Stimulated activated CD4-positive, alpha-beta T cell treated with anti-CD3 and anti-CD28 coated beads, Interleukin-4, amount 100 ng/mL, for 1 hour (primary cell): Measurements from ENCODE around the gene TMCC3.
A peak's percentile ranks its signal among the peaks of the same experiment; 100 is the strongest.

Source experiments
- DNase-seq: peaks from one replicate; pipeline ENCODE4 v3.0.0-alpha.2; 2020

Gene TMCC3

DNA sequence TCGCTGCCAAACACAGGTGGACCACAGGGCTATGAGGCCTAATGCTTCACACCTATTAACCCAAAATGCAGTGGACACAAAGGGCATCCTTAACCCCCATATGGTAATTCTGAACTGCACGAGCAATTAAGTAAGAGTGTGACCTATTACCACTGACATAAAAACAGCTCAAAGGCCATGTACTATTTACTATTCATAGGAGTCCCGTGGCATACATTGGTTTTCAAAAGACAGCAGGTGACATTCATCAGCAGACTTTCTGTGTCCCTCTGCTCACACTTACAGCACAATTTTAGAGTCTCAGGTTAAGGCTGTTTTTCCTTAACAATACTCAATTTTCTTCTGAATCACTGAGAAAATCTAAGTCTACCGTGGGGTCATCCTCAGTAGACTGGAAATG, 23.1 kb upstream of the TMCC3 start:
- DNase-seq = no peak

DNA sequence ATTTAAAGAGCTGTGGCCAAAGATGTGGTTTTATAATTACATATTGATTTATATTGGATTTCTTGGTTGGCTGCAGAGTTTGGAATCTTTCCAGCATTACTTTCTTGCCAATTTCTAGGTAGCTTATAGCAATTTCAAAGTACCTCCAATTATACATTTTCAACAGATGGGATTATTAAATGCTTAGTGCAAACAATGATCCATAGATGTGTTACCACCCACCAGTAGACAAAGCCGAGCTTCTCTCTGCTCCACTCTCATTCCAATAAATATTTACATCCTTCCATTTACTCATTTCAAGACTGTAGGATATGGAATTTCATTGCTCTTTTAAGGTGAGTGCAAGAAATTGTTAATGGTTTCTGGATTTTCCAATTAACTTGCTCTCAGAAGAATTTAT, 21.6 kb upstream of the TMCC3 start:
- DNase-seq = no peak

DNA sequence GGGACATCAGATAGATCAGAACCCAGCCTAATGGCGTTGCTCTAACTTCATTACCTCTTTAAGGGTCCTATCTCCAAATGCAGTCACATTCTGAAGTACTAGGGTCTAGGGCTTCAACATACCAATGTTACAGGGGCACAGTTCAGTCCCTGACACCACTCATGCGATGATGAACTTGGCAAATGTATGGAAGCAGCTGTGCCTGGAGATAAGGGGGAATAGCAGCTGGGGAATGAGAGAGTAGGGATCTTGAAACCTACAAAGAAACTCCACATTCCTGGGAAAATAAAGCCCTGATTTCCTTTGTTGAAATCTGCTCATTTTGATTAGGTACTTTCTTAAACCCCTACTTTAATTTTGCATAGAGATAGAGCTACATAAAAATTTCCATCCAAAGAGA, 20.5 kb upstream of the TMCC3 start:
- no peak for DNase-seq

DNA sequence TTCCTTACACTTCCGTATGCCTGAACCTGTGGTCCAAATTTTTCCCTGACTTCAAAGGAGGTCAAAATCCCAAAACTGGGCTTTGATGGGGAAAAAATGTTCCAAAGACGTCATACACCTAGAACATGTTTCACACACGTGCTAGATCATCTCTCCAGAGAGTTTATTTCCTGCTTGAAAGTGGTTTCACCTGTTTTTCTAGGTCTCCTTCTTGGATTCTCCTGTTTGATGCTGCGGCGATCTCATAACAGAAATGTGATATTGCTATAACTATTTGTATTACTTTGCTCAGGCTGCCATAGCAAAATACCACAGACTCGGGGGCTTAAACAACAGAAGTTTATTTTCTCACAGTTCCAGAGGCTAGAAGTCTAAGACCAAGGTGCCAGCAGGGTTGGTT, 19.7 kb upstream of the TMCC3 start:
- no peak for DNase-seq

DNA sequence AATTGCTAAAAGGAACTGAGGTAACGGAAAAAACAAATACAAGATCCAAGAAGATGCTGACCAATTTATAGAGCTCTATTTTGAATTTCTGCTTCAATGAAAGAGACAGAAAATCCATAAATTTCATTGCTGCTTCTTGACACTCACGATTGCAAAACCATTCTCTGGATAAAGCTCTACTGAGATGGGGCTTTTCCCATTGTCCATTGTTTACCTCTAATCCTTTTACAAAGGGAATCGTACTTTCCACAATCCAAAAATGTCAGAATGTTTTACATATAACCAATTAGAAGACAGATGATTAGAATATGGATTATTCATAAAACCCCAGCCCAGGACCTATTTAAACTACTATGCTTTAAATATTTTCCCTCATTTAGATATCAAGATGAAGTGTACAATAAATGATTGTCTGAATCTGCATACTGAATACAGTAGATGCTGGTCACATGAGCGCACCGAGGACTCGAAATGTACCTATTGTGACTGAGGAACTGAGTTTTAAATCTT, 16.7 kb upstream of the TMCC3 start:
- DNase-seq = no peak

DNA sequence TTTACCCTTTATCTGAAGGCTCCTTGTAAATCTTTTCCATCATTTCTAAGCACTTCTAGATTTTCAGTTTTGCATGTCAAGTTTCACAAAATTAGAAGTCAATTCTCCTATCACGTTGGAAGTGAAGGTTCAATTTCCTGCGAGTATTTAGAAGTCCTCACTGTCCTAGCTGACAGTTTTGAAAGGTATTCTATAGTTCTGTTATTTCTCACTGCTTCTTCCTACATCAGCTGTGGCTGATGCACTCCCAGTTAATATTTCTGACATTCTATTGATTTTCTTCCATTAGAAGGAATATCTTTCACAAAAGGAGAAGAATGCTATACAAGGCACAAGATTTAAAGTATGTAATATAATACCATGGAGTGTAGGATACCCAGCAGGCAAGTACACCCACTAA, 15.8 kb upstream of the TMCC3 start:
- DNase-seq = no peak

DNA sequence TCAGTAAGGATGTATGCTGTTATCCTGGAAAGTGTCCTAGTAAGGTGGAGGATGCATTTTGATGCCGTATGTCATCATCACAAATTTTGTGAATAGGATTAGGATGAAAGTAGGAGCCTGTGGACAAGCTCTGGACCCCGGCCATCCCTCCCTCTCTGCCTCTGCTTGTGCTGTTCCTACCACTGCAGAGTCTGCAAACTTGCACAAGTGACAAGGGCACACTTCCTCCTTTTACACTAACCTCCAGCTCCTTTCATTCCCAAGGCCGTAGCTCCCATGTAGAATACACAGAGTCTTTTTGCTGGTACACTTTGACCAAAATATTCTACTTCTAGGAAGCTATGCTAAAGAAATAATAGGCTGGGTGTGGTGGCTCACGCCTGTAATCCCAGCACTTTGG, 13.3 kb upstream of the TMCC3 start:
- DNase-seq = no peak

DNA sequence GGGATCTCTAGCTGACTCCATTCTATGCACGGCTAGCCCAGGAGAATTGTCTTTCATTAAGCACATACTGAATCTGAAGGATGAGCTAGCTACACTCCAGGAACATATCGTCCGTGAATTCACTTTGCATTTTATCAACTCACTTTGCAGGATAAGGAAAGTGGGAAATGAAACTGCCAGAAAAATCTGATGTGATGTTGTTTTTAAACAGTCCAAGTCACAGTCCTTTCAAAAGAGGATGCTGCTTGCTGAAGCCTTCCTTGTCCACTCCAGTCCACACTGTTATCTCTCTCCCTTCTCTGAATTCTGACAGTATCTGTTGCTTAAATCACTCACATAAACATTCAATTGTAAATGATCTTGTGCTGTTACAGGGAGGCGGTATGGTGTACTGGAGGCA, 12.7 kb upstream of the TMCC3 start:
- no peak for DNase-seq

DNA sequence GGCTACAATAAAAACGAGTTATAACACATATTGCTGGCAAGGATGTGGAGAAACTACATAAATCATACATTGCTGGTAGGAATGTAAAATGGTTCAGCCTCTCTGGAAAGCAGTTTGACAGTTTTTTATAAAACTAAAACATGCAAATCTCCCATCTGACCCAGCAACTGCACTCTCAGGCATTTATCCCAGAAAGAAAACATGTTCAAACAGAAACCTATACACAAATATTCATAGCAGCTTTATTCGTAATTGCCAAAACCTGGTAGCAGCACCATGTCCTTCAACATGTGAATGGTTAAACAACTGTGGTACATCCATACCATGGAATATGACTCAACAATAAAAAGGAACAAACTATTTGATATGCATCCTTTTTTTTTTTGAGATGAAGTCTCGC, 10.1 kb upstream of the TMCC3 start:
- DNase-seq = no peak

DNA sequence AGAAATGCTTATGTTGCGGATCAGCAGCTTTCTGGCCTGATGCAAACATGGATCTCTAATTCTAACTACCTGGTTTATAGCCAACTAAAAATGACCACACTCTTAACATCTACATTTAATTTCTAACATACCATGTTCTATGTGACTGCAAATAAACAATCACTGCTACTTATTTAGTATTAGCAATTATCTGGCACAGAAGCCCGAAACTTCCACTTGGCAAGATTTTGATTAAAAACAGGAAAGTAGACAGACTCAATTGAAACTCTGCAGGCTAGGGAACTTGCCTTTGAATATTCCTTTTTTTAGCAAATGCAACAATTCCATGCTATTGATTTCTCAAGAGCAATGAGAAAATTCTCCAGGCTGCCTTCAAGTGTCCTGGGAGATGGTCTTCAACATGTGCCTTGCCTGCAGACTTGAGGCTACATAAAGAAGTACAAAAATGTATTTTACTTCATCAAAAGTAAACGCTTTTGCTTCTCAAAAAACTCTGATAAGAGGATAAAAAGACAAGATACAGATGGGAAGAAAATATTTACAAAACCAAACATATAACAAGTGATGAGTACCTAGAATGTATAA, 9.1 kb upstream of the TMCC3 start:
- no peak for DNase-seq

DNA sequence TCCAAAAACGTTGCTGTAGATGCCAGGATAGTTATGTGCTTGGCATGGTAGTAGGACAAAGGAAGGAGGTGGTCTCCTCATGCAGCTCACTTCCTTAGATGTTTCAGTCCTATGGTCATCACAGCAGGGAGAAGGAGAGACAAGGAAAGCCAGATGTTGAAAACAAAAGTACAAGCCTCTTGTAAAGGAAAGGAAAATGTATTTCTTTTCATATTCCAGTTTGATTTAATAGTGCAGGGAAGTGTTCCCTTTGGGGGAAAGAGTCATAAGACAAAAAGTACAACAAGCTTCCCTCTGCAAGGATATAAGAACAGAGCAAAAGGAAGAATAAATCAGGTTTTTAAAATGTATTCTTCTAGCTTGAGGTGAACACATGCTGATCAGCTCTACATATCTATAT, 8.6 kb upstream of the TMCC3 start:
- no peak for DNase-seq

DNA sequence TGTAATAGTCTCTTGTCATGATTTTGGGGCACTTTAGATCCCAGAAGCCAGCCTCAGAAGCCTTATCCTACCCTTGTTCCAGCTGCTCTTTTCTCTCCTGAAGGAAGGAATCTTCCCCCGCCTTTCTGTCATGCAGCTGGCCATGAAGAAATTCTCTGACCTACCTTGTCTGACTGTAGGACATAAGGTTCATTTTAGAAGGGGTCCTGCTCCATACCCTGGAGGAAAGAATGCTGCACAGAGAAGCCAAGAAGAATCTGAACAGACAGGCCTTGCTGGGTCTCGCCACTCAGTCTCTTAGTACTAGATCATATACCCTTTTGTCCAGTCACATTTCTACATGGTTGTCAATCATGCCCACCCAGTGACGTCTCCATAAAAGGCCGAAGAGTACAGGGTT, 6.2 kb upstream of the TMCC3 start:
- DNase-seq = no peak

DNA sequence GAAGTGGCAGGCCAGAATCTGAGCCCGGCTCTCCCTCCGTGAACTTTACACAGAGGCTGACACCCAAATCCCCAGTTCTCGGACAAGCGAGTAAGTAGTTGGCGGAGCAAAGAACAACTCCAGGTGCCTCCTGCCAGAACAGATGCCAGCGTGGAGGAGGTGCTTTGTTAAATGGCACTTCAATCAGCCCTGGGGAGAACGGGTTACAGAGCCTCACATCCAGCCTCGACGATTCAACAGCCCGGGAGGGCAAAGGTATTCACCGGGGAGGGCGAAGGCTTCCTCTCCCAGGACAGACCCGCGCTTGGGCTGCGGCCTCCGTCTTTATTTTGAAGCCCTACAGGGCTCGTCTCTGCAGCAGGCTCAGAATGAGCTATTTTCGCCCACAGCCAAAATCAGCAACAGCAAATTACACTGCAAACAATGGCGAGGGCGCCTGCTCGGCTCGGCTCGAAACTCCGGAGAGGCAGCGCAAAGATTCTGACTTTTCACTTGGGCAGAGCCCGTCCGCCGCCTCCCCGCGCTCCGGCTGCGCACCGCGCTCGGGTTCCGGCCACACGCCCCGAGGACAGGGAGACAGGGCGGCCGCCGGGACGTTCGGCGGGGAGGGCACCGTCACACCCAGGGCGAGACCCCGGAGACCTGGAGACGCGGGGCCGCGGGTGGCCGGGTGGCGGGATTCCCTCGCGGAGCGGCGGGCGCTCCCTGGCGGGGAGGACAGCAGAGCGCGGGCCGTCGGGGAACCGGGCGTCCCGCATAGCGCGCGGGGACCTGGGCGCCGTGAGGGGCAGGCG, 811 bp downstream of the TMCC3 start:
- peak; percentile 35 for DNase-seq

DNA sequence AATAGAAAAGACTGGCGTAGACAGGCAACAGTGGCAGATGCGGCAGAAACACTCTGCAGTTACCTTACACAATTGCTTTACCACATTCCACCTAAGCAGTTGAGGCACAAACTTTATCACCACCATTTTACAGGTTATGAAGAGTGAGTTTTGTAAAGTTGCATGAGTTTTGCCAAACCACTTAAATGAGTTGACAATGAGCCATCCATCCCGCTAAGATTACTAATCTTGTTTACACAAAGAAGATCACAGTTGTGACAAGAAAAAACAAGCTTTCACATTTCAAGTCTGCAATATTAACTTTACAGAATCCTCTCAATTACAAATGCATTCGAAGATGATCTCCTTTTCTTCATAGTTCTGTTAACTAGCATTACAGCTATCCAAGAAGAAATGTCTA, 1.8 kb downstream of the TMCC3 start:
- DNase-seq = no peak

DNA sequence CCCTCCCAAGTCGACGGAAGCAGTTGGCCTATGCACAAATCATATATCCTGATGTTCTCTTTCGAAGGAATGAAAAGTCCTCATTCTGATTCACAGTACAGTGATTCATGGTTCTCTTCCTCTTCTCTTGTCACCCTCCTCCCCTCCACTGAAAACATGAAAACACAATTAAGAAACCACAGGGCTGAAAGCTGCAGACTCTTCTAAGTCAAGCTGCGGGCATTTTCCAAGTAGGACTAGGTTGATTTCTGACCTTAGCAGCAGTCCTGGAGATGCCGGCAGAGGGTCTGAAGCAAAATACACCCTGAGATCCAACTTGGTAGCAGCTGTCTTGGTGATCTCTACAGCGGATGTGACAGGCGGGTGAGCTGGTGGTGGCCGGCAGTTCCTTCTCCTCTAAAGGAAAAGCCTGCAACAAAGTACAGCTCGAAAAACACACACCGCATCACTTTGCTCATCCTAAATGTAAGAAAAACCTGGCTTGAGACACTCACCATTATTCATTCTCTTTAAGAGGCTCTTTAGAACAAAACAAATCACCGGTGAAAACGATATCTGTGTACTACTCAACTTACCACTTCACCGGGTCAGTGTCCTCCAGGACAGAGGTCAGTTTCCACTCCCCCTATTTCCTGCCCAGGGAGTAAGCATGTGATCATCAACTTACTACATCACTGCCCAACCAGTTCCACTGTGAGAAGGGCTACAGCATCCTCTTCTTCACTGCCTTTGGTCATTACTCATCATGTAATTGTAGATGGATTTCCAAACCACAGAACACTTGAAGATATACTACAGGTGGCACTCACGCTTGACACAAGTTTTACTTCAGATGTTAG, 6.0 kb downstream of the TMCC3 start:
- no peak for DNase-seq

DNA sequence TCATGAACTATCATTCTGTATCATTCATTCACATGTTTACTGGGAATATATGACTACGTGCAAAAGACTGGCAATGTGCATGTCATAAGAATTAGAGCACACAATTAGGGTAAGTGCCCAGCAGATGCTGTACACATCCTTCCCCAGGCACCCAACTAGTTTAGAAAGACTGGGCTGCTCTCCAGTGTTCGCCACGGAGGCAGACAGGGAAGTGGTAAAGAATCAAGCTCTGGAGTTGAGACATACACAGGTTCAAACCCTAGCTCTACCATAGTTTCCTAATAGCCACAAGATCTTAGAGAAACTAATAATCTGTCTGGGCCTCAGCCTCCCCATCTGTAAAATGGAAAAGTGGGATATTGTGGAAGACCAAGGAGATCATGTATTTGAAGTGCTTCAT, 6.8 kb downstream of the TMCC3 start:
- no peak for DNase-seq

DNA sequence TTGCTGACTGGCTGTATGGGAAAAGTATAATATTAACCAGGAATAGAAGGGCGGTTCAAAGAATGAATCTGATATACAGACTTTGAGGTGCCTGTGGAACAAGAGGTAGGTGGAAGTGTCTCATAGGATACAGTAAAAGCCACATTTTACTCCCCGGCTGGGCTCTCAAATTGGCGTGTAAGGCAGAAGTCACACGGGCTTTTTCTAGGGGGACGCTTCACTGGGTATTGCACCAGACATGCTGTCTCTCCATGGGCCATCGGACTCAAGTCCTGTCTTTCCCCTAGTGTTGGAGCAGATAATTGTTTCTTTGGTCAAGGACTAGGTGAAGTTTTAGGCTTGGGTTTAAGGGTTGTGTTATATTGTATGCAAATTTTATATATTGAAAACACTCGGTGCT, 9.1 kb downstream of the TMCC3 start:
- DNase-seq = no peak

DNA sequence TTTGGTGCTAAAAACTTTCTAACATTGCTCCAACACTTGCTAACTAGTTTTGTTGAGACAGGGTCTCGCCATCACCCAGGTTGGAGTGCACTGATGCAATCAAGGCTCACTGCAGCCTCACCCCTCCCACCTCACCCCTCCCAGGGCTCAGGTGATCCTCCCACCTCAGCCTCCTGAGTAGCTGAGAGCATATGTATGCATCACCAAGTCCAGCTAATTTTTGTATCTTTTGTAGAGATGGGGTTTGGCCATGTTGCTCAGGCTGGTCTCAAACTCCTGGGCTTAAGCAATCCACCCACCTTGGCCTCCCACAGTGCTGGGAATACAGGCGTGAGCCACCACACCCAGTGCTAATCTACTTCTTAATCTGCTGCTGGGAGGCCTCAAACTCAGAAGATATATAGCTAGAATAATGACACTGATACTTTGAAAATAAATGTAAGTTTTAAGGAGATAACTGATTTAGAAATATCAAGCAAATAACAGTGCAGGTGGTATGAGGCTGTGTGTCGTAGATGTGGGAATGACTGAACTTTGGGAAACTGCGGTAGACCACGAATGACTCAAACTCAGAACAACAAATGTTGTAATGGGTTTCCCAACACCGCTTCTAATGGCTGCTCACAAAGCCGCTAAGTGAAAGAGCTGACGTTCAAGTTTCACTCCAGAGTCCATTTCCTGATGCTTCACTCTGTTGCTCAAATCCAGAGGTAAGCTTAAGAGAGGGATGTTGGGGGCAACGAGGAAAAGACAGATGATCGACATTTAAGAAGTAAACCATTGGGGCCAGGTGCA, 10.0 kb downstream of the TMCC3 start:
- peak; percentile 6 for DNase-seq

DNA sequence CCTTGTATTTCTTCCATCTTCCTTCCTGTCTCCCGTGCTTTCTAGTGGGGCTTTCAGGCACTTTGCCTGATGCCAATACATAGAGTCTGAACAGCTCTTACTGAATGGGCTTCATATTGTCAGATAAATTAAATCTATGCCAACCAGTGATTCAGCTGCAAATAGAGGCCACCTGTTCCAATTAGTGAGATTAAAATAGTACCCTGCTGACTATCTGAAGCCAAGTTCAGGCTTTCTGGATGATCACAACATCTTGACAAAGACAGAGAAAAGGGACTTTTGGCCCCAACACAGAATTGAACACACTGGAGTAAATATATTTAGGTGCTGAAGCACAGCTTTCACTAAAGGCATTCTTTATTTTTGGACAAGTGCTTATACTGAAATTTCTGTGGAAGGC, 11.8 kb downstream of the TMCC3 start:
- DNase-seq = no peak

DNA sequence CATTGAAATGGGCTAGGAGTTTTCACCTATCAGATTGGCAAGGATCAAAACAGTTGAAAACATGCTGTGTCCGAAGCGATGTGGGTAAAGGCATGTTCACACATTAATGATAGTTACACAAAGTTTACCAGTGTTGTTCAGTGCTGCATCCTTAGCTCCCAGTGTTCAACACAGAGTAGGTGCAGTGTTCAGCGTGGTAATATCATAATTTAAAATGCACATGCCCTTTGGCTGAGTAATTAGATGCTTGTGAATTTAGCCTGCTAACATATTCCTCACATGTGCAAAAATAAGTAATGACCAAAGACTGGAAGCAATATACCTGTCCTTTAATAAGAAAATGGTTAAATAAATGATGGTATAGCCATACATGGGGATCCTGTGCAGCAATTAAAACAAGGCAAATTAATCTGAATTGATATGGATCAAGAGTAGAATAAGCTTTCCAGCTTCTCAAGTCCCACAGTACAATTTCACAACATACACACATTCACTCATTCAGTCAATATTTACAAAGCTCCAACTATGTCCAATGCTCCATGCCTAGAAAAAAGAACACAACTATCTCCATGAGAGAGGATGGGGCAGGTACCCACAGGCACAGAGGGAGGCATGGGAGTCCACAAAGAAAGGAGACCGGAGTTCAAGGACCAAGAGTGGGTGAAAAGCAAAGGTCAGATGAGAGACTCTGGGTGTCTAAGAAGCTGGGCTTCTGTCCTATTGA, 12.8 kb downstream of the TMCC3 start:
- DNase-seq = no peak

DNA sequence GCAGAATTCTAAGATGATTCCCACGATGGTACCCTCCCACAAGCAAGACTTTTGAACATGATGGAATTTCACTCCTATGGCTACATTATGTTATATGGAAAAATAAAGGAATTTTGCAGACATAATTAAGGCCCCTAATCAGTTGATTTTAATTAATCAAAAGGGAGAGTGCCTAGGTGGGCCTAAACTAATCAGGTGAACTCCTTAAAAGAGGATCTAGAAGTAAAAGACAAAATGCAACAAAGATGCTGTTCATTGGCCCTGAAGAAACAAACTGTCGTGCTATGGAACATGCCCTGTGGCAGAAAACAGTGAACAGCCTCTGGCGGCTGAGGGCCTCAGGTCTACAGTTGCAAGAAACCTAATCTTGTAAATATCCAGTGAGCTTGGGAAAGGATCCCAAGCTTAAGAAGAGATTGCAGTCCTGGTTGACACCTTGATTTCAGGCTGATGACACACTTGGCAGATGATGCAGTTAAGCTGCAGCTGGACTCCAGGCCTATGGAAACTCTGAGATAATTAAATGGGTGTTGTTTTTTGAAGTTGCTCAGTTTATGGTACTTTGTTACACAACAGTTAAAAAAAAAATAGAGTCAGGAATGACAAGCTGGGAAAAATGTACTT, 13.8 kb downstream of the TMCC3 start:
- no peak for DNase-seq

DNA sequence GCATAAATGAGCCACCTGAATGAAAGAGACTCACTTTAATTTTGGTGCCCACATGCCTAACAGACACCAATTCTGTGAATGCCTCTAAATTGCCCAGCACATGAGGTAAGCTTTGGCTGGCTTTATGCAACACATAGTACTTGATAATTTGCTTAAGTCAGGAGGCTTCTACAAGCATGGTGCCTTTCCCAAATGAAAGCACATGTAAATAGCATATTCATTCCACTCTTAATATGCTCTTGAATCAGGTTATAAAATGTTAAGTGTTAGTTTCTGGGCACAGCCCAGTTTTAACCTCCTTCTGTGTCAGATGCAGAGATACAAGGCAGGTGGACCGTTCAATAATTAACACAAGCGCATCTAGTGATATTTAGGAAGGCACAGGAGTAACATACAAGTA, 15.6 kb downstream of the TMCC3 start:
- no peak for DNase-seq
